Activated gamma-delta T cell (primary cell): Measurements from ENCODE around the gene NCK2.

Source experiments
- DNase-seq: peaks from one replicate; lab custom pipeline; 2025; lab: John Stamatoyannopoulos, UW

NCK2 gene

DNA sequence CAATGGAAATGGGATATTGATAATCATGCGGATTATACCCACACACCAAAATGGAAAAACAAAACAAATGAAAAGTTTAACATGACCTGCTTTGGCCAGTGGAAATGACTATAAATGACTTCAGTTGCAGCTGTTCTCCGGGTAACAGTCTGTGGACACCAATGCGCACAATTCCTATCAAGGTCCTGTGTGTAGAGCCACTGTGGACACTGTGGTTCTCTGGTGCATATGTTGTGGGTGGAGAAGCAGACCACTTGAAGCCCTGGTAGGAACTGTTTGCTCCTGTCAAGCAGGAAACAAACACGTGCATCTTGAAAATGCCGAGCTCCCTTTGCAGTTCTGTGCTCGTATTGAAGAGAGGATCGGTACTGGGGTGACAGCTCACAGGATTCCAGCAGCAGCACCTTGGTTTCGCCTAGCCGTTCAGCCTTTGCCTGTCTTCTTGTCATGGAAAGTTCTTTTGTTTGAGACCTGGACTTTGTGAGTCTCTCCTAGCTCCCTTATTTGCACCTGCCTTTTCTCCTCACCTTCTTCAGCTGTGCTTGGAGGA, 32.9 kb downstream of the NCK2 start:
- no peak for DNase-seq

DNA sequence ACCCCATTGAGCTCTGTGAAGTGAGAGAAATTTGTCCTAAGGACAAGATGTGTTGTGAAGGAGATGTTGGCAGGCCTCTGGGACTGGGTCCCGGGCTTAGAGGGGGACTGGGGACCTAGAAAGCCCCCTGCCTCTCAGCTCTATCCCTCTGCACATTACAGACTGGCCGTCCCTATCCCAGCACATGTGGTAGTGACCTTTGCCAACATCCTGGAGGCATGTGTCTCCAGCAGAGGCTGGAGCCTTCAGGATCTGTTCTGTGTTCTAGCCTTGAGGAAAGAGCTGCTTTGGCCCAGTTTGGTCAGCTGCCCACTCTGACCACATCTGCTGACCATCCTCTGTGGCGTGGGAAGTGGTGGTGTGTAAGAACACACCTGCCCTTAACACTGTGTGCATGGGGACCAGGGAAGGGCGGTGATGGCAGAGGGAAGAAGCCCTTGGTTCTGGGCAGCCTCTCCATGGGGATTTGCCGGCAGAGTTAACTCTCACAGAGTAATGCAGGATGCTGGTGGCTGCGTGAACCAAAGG, 33.4 kb downstream of the NCK2 start:
- no peak for DNase-seq

DNA sequence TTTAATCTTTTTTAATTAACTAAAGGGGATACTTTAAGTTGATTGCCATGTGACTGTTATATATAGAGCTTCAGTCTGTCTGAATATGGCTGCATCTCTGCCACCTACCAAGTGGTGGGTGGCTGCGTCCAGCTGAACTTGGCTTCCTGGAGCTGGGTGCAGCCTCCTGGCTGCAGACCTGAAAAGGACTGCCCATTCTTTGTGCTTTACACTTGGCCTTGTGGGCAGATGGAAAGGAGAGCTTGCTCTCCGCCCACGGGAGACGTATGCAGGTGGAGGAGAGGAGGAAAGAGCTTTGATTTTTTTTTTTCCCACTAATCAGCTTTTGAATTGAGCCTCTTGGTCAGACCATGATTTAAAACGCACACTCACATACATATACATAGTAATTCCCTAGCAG, 34.7 kb downstream of the NCK2 start:
- no peak for DNase-seq

DNA sequence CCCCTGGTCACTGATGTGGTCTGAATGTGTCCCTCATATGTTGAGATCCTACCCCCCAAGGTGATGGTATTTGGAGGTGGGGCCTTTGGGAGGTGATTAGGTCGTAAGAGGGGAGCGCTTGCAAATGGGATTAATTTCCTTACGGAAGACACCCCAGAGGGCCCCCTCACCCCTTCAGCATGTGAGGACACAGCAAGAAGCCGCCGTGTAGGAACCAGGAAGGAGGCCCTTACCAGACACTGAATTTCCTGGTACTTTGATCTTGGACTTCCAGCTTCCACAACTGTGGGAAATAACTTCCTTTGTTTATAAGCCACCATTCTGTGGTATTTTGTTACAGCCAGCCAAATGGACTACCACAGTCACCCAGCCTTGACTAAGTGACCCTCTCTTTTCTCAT, 35.9 kb downstream of the NCK2 start:
- no peak for DNase-seq

DNA sequence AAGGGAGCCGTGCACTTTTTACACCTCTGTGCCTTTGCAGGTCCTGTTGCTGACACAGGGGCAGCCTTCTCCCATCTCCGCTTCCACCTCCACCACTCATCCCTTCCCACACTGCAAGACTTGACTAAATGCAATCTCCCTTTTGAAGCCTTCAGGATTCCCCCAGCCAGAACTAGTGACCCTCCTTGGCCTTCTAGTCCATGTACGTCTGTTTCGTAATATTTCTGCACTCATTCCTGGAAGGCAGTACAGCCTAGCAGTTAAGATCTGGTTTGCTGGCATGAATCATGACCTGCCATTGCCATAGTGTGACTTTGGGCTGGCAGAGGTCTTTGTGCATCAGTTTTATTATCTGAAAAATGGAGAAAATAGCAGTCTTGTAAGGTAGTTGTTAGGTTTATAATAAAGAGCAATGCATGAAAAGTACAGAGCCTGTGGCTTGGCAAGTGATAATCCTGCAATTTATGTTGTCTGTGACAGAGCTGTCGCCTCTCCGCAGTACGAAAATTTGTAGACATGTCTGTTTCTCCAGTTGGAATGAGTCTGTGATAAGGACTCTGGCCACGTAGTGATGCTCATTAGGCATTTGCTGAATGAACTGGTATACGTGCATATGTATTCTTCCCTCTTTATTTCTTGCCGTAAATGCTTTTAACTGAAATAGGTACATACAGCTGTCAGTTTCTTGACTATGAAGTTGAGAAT, 36.7 kb downstream of the NCK2 start:
- DNase-seq, result no peak

DNA sequence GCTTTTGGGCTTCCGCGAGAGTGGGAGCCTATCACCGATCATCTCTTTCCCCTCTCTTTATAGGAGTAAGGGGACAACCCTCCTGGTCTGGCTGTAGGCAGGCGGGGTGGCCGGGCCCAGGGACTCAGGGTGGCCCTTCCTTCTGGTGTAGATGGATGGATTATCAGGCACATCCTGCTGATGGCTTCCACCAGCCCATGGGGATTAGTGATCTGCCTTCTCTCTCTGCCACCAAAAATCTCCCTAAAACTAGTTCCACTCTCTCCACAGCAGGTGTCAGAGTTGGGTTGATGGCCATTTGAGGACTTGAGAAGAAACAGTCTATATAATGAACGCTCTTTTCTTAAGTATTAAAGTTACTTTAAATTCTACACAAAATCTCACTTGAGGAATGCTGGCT, 37.4 kb downstream of the NCK2 start:
- DNase-seq, result no peak

DNA sequence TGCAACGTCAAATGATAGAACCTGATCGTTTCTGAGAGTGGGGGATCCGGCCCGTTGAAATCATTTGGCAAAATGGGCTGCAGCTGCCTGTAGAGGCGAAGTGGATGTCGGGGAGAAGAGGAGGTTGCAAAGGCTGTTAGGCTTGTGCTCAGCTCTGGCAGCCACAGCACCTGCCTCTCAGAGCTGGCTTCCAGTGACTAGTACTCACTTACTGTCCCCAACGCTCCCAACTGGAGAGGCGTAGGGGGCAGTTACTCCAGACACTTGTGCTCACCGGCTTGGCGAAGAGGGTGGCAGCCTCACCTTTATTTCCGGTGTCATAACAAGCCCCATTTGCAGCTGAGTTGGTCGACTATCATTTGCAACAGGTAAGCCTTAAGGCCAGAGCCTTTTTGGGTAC, 37.9 kb downstream of the NCK2 start:
- DNase-seq, result no peak

DNA sequence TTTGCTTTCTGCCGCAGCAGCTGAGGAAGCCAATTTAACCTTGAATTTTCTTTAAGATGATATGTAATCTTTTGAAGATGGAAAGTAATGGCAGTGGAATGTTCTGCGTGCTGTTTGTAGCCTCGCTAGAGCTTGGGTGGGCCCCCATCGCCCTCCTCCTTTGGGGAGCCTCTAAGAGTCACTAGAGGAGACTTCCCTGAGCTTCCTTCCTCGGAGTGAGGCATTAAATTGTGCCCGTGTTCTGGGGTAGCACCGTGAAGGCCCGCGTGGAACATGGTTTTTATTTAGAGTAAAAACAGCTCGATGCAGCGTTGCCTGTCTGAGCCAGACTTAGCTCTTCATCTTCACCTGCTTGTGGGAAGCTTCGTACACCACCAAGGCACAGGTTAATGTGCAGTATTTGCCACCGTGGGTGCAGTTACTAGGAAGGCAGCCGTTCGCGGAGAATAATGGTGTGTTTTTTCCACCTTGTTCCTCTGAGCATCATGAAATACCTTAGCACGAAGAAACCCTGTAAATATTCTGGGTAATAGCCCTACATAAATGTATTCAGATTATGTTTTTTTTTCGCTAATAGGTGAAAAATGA, 38.5 kb downstream of the NCK2 start:
- DNase-seq, result no peak

DNA sequence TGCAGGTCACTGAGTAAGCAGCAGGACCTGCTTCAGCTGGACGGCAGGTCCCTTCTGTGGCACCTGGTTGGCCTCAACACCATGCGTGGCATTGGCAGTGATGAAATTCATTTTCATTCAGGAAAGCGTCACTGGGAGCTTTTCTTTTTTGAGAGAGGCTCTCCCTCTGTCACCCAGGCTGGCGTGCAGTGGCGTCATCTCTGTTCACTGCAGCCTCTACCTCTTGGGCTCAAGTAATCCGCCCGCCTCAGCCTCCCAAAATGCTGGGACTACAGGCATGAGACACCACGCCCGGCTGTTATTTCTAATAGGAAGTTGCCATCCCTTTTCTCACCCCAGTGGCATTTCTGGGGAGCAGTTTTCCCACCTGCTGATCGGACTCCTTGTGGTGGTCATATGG, 39.3 kb downstream of the NCK2 start:
- DNase-seq, result no peak

DNA sequence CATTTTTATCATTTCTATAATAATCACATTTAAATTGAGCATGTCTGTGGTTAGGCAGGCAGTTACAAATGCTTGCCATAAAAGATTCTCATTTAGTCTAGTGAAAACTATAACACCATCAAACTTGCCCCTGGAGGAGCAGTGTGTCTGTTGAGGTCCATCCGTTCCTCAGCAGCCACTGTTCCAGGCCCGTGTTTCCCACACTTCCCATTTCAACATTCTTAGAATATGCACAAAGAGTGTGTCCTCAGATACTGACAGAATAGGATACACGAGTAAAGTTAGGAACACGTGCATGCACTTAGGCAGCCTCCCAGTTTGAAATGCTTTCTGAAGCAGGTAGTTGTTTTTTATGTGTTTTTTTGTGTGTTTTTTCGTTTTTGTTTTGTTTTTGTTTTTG, 39.9 kb downstream of the NCK2 start:
- no peak for DNase-seq

DNA sequence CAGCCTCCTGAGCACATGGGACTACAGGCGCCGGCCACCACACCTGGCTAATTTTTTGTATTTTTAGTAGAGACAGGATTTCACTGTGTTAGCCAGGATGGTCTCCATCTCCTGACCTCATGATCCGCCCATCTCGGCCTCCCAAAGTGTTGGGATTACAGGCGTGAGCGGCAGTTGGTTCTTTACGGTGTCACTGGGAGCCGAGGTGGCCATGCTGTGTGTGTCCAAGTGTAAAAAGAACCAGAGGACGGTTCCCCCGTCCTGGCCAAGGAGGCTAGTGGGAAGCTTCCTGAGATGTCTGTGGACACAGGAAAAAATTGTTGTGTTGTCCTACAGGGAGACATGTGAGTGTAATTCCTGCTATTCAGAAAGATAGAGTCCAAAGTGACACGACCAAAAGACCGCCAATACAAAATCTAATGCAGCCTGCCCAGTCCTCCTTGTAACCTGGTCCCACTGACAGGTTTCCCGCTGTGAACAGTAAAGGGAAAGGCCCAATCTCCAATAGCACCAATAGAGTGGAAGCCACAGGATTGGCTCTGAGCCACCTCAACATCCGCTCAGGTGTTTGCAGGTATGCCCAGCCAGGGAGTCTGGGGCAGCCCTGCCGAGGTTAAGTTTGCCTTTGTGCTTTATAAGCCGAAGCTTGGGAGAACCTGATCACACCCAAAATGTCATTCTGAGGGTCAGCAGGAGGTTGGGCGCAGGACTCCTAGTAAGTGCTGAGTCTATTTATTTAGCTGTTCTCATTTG, 40.6 kb downstream of the NCK2 start:
- DNase-seq, result no peak

DNA sequence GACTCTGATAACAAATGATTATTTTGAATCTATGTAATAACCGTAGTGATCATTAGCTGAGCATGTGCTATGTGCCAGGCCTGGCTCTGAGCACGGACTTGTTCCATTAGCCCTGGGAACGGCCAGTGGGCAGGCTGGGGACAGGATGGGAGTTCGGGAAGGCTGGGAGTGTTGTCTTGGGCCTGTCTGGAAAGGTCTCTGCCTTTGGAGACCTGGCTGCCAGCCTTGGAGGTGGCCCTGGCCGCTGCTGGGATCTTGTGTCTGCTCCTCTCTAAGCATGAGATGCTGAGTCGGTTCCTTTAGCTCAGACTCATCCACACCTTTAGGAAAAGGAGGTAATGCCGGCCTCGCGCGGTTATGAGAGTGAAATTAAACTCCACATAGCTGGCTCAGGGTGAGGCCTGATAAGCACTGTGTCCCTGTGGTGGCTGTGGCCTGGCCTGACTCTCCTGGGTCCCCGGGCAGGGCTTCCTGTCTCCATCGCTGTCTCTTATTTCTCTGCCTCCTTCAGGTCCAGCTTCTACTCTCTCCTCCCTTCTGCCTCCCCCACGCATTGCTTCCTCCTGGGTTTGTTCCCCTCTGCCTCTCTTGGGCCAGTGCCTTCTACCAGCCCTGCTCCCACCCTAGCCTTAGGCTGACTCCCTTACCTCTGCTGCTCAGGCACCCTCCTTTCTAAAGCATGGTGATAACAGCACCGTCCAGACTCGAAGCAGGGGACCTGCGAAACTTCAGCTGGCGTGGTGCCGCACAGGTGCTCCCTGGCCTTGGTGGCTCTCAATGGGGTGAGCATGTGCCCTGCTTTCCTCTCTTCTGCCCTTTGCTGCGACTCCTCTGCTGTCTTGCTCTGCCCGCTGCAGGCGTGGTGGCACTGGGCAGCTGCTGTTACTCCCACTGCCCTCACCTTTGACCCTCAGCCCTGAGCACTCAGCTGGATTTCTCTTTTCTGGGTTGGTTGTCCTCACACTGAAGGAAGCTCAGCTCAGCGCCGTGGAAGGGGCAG, 41.8 kb downstream of the NCK2 start:
- no peak for DNase-seq

DNA sequence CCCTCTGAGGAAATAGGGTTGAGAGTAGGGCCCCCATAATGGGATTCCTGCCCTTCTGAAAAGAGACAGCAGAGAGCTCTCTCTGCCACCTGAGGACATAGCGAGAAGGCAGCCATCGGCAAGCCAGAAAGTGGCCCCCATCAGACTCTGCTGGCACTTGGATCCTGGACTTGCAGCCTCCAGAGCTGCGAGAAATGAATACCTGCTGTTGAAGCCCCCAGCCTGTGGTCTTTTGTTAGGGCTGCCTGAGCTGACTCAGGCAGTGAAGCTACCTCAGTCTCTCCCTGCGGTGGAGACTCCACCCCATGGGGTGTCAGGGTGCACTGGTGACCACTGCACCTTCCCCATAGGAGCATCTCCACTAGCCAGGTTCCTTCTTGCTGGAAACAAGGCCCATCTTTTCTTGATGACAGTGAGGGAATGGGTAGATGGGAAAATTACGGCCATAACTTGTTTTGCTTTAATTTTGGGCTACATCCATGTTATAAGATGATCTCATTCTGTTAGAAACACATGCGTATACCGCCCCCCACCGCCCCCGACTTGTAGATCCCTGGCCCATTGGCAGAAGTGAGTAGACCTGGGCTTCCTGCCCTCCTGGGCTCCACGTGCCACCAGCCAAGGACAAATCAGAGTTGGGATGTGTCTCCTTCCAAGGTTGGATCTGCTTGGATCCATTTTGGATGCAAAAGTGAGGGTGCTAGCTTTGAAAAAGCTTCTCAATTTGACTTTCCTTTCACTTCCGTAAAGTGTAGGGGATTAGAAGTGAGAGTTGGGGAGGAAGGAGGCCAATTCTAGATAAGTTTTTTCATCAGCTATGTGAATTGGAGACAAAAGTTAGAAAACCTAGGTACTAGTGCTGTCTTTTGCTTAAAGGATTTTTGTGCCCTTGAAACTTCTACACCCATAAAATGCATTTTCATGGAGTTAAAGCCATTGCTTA, 42.9 kb downstream of the NCK2 start:
- DNase-seq, result no peak

DNA sequence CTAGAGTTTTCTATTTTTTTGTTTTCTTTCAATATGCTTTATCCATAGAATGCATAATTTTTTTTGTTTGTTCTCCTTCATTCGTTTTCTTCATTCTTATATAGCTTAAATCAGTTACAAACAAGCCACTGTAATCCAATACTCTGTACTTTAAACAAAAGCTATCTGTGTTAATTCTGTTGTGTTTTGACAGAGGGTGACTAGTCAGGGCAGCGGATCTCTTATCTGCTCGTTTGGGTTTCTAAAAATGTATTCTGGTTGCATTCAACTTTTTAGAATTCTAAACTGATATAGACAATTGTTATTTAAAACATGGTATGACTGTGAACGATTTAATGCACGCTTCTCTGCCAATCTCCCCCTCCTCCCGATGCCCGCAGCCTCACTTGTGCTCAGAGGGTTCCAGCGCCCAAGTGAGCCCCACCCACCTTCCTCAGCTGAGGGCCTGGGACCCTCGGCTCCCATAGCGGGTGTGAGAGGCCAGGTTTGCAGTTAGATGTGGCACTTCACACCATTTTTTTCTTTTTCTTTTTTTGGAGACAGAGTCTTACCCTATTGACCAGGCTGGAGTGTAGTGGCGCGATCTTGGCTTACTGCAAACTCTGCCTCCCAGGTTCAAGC, 44.1 kb downstream of the NCK2 start:
- no peak for DNase-seq

DNA sequence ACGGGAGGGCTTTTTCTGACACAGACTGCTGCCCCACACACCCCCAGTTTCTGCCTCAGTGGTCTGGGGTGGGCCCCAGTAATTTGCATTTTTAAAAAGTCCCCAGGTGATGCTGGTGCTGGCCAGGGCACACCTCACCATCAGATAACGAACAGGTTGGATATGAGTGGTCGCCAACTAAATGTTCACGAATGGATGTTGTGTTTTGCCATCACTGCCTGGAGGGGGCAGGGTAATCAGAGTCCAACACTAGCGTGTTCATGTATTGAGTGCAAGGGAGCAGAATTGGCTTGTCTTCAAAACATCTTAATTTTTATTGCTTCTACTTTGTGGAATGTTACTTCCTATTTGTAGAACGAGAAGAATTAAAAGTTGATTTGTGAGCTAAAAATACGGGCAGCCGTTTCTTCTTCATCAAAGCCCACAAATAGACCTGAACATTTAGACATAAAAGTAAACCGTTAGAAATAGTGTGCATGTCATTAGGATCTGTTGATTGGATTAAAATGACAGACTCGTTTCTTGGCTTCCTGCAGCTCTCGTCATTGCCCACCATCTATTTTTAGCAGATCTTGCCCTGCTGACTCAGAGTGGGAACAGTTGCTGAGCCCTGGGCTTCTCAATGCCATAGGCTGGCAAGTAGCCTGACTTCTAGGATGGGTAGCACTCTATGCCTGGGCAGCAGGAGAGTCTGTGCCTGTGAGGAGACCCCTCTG, 45.2 kb downstream of the NCK2 start:
- DNase-seq, result no peak

DNA sequence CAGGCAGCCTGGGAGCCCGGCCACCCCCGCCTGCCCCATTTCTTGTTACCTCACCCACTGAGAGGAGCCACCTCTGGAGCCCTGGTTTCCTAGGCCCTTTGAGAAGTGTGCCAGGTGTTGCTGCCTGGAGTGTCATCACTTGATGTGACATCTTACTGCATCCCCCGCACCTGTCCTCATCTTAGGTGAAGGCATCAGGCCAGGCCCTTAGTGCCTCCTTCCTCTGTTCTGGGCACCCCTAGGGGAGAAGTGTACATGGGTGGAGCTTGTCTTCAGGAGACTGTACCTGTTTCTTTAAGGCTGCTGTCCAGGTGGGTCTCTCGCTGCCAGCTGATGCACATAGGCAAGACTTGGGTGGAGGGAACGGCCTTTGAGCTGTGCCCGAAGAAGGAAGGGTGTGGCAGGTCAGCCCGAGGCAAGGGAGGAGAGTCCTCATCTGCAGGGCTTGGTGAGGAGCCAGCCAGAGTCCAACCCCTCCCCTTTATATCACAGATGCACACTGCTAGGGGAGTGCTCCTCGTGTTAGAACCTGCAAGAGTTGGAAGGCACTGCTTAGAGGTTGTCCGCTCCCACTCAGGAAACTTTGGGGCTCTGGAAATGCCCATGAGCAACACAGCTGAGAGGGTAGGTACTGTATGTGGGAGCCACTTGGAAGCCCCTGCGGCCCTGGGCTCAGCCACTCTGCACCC, 45.9 kb downstream of the NCK2 start:
- DNase-seq, result no peak

DNA sequence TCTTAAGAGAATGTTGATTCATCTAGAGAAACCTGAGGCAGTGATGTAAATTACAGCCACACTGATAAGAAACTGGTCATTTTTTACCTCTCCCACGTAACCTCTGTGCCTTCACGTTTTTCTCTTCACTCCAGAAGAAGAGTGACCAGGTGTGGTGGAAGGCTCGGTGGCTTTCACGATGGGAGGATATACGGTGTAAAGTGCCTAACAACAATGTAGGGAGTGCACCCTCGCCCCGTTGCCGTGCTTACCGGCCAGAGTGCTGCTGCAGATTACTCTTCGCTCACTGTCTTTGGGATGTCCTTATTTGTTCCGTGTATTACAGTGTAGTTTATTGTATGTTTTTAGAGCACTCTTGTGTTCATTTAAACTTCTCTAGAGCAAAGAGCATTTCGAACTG, 46.5 kb downstream of the NCK2 start:
- no peak for DNase-seq

DNA sequence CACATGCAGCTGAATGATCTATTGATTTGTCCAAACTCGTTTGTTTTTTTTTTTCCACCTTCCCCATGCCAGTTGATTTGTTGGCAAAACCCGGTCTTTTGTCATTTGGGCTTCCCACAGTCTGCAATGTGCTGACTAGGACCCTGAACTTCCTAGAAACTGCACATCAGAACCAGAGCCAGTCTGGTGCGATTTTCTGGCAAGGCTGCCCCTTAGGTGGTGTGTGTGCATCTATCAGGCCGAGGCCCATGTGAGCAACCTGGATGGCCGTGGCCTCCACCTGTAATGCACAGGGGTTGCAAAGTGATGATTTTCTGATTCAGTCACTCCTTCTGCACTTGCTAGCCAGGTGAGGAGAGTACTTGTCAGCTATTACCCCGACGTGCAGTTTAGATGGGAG, 47.8 kb downstream of the NCK2 start:
- no peak for DNase-seq
